CD4-positive, alpha-beta T cell treated with Interleukin-2 at 100 ng/mL for 4 hours (primary cell): ENCODE data around the gene CEP55.

ENCODE experiments used
- DNase-seq: peaks from one replicate; pipeline ENCODE4 v3.0.0-alpha.2; 2020; ENCODE audit warnings: low spot score

Gene CEP55

GRCh38 chr10:93469454-93469853, 27.0 kb upstream of the CEP55 start:
- DNase-seq = no peak

- DNase-seq = no peak
These were observed 25.2 kb upstream of the CEP55 start for GRCh38 chr10:93471110-93471651.

GRCh38 chr10:93473161-93473560, 23.3 kb upstream of the CEP55 start:
- DNase-seq = no peak

GRCh38 chr10:93473804-93474472, 22.5 kb upstream of the CEP55 start:
- no peak for DNase-seq

GRCh38 chr10:93475227-93475626, 21.2 kb upstream of the CEP55 start:
- DNase-seq = no peak

GRCh38 chr10:93475871-93476270, 20.5 kb upstream of the CEP55 start:
- no peak for DNase-seq

GRCh38 chr10:93476756-93477155, 19.7 kb upstream of the CEP55 start:
- no peak for DNase-seq

GRCh38 chr10:93478873-93479272, 17.5 kb upstream of the CEP55 start:
- DNase-seq = no peak

- DNase-seq = no peak
These were observed 14.7 kb upstream of the CEP55 start for GRCh38 chr10:93481637-93482144.

- DNase-seq = peak; percentile 73
These were observed 14.1 kb upstream of the CEP55 start, which contains the start of gene MYOF for GRCh38 chr10:93482145-93482834. TSS of gene MYOF (minus strand) at chr10:93482334. CDS start at chr10:93482194, 140 bp downstream.

- no peak for DNase-seq
These were observed 10.7 kb upstream of the CEP55 start for GRCh38 chr10:93485690-93486089.

GRCh38 chr10:93488956-93489528, 7.4 kb upstream of the CEP55 start:
- DNase-seq = no peak

GRCh38 chr10:93491602-93492121, 4.8 kb upstream of the CEP55 start:
- no peak for DNase-seq

- DNase-seq = no peak
These were observed 3.2 kb upstream of the CEP55 start for GRCh38 chr10:93493162-93493561.

GRCh38 chr10:93494494-93494893, 1.9 kb upstream of the CEP55 start:
- no peak for DNase-seq

GRCh38 chr10:93495654-93496321, 624 bp upstream of the CEP55 start:
- DNase-seq = no peak

GRCh38 chr10:93498166-93498565, 1.8 kb downstream of the CEP55 start:
- no peak for DNase-seq

- no peak for DNase-seq
These were observed 5.2 kb downstream of the CEP55 start for GRCh38 chr10:93501650-93502049.

GRCh38 chr10:93503075-93503474, 6.7 kb downstream of the CEP55 start:
- DNase-seq = peak; percentile 4

- DNase-seq = no peak
These were observed 8.7 kb downstream of the CEP55 start for GRCh38 chr10:93505075-93505474.

- DNase-seq = no peak
These were observed 13.4 kb downstream of the CEP55 start for GRCh38 chr10:93509816-93510215.

- DNase-seq = no peak
These were observed 16.2 kb downstream of the CEP55 start for GRCh38 chr10:93512565-93512964.
